CD4-positive, alpha-beta T cell treated with Interleukin-17A for 1 hour (primary cell): ENCODE results near the gene TERT.
"Not testable (repeated sequence)": the region's sequence is repeated elsewhere in the genome, so short reads cannot be mapped to it uniquely, and the experiment has no call there.

ENCODE experiments used
- DNase-seq: peaks from one replicate; pipeline ENCODE4 v3.0.0-alpha.2; 2020

Gene TERT

GRCh38 chr5:1293416-1294205, 1.3 kb downstream of the TERT start:
- no peak for DNase-seq

GRCh38 chr5:1292846-1293415, 1.9 kb downstream of the TERT start:
- no peak for DNase-seq

GRCh38 chr5:1292139-1292538, 2.7 kb downstream of the TERT start:
- DNase-seq = no peak

- DNase-seq = no peak
These were observed 3.2 kb downstream of the TERT start for GRCh38 chr5:1291611-1292080.

- DNase-seq = not testable (repeated sequence)
These were observed 3.9 kb downstream of the TERT start for GRCh38 chr5:1290956-1291355.

GRCh38 chr5:1289559-1289958, 5.3 kb downstream of the TERT start:
- not testable (repeated sequence) for DNase-seq

GRCh38 chr5:1288439-1289335, 6.2 kb downstream of the TERT start:
- DNase-seq = no peak

- no peak for DNase-seq
These were observed 9.0 kb downstream of the TERT start for GRCh38 chr5:1285883-1286291.

GRCh38 chr5:1285141-1285540, 9.7 kb downstream of the TERT start:
- no peak for DNase-seq

- not testable (repeated sequence) for DNase-seq
These were observed 10.4 kb downstream of the TERT start for GRCh38 chr5:1284336-1284970.

- not testable (repeated sequence) for DNase-seq
These were observed 11.2 kb downstream of the TERT start for GRCh38 chr5:1283729-1284041.

GRCh38 chr5:1282993-1283728, 11.7 kb downstream of the TERT start:
- not testable (repeated sequence) for DNase-seq

GRCh38 chr5:1282131-1282992, 12.5 kb downstream of the TERT start:
- DNase-seq = no peak

GRCh38 chr5:1281038-1281882, 13.6 kb downstream of the TERT start:
- DNase-seq = no peak

GRCh38 chr5:1280177-1281037, 14.5 kb downstream of the TERT start:
- no peak for DNase-seq

GRCh38 chr5:1279443-1280151, 15.3 kb downstream of the TERT start:
- no peak for DNase-seq

- DNase-seq = no peak
These were observed 16.0 kb downstream of the TERT start for GRCh38 chr5:1278656-1279442.

GRCh38 chr5:1278216-1278615, 16.7 kb downstream of the TERT start:
- no peak for DNase-seq
